Stromal cell of bone marrow (primary cell): ENCODE data around the gene CWC25.
"Not testable (repeated sequence)": the region's sequence is repeated elsewhere in the genome, so short reads cannot be mapped to it uniquely, and the experiment has no call there.

Experiments
- DNase-seq: peaks from one replicate; pipeline ENCODE4 v3.0.0-alpha.2; 2012; ENCODE audit warnings: low read depth

Gene CWC25

GRCh38 chr17:38852771-38853291 is 27.7 kb upstream of the CWC25 start:
- DNase-seq = no peak

DNA sequence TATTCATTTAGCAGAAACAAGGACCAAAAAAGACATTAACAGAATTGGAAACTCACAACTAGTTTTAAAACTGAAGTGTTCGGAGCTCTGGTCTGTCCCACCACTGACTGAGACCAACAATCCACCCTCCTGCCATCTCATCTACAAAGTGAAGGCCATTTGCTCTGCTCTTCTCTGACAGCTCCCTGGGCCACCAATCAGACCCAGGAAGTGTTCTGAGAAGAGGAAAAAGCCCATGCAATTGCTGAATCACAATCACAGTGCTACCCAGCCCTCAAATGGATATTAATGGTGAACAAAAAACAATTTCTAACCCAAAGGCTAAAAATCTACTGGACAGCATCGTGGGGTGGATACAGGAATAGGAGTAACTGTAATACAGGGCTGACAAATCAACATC is 26.3 kb upstream of the CWC25 start:
- DNase-seq = no peak

GRCh38 chr17:38850374-38850773 is 25.3 kb upstream of the CWC25 start:
- no peak for DNase-seq

DNA sequence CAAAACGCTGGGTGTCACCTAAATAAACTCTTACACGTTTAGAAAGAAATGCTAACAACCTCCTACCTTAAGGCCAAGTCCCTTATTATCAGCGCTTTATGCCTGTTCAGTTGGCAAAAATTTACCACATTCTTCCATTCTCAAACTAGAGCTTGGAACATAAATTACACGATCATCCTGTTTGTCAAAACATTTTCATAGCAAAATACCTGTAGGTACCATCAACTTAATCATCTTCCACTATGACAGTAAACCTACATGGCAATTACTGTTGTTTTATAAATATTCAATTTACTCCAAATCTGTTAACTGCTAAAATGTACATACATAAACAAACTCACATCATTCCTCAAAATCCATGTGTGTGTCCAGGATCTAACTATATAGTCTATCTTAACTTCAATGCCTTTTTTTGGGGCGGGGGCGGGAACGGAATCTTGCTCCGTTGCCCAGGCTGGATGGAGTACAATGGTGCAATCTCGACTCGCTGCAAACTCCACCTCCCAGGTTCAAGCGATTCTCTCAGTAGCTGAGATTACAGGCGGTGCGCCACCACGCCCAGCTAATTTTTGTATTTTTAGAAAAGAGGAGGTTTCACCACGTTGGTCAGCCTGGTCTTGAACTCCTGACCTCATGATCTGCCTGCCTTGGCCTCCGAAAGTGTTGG is 24.0 kb upstream of the CWC25 start:
- no peak for DNase-seq

GRCh38 chr17:38848557-38848891 is 23.4 kb upstream of the CWC25 start:
- DNase-seq = no peak

GRCh38 chr17:38844261-38844757 is 19.2 kb upstream of the CWC25 start:
- DNase-seq = no peak

DNA sequence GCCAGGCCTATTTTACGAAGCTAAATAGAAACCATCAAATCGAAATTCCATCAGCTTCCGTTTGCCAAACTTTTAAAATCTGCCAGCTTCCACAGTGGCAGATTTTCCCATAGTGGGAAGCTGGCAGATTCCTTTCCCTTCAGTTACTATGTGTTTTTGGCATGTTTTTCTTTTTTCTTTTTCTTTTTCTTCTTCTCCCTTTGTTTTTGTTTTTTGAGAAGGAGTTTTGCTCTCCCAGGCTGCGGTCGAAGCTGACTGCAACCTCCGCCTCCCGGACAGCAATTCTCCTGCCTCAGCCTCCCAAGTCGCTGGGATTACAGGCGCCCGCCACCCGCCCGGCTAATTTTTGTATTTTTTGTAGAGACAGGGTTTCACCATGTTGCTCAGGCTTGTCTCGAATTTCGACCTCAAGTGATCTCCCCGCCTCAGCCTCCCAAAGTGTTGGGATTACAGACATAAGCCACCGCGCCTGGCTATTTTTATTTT is 684 bp upstream of the CWC25 start:
- no peak for DNase-seq

DNA sequence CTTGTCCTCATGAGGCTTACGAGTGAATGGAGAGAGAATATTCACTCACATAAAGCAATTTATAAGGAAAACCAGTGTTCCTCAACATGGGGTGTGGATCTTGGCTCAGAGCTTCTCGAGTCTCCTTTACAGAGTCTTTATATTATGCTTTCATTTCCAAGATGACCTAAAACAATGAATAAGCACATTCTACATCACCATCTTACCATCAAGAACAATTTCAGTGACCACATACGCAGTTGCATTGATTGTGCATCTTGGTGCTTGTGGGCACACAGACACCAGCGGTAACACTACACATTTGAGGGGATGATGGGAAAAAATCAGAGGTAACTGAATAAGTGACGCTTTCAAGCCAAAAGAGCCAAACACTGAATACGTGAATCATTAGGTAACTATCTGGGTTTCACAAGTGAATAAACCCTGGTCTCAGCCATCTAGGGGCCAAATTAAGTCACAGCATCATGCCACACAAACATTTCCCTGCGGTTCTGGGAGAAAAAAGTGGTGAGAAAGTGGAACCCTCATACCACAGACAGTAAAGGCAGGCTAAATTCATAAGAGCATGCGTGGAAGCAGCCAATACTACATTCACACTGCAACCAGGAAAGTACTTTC is 9.4 kb downstream of the CWC25 start:
- DNase-seq = peak; percentile 66

DNA sequence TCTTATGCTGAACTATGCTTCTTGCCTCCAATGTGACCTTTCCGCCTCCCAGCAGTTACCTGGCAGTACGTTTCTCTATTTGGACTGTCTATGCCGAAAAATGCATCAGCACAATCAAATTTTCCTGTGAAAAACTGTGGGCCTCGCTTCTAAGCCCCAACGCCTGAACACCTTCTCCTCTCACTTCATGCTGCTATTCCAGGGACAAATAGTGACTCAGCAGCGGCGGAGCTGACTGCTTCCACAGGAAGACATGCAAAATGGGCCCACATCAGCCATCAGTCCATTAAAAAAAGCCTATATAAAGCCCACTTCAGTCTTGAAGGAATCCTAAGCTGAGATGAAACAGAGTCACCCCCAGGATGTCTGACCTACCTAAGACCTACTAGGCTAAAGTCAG is 15.3 kb downstream of the CWC25 start:
- DNase-seq = no peak

- no peak for DNase-seq
Observed at GRCh38 chr17:38800237-38800760, 24.8 kb downstream of the CWC25 start.

- DNase-seq = peak; percentile 96
Observed at GRCh38 chr17:38799501-38800236, 25.5 kb downstream of the CWC25 start, which contains the start of gene PIP4K2B. Gene PIP4K2B, minus strand, starts transcription at chr17:38799556. Its CDS starts 132 bp downstream, at chr17:38799424.

DNA sequence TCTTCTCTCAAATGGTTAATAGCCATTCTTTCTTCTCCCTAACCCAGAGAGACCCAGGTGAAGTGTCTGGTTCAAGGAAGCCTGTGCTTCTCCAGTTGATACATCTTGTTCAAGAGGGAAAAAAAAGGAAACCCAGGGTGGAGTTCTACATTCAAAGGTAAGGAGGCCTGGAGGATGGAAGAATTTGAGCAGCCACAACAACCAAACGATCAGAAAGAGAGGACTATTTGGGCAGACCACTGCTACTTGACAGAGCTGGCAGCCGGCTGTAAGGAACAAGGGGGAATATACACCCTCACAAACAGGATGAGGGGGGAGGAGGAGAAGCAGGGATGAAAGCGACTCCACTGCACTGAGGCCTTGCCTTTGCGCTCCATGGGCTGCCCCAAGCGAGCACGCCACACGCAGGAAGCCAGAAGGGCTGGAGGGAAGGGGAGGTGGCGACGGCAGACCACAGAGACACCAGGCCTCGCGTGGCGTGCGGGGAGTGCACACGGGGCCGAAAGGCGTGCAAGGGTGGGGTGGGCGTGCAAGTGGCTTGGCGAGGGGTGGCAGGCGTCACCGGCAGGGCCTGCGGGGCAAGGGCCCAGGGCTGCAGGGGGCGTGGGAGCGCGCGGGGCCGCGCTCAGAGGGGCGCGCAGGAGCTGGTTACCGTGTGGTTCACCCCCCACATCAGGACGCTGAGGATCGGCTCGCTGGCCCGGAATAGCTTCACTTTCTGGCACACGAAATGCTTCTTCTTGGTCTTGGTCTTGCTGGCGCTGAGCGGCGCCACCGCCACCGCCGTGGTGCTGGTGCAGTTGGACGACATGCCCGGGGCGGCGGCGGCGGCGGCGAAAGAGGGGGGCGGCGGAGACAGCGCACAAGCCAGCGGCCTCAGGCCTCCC is 26.3 kb downstream of the CWC25 start:
- DNase-seq = no peak

- DNase-seq = no peak
Observed at GRCh38 chr17:38797828-38798227, 27.3 kb downstream of the CWC25 start.

DNA sequence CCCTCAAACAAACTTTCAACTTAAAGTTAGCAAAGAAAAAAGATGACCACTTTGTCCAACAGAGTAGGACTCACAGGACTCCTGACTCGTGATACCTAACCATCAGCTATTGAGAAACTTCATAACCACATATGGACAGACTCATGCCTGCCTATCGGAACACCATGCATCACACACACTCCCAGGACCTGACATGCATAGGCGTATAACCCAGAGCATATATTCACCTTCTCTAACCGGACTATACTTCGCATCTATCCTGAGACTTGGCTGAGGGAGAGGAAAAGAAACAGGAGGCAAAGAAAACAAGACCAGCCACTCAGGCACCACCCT is 28.0 kb downstream of the CWC25 start:
- peak; percentile 36 for DNase-seq

DNA sequence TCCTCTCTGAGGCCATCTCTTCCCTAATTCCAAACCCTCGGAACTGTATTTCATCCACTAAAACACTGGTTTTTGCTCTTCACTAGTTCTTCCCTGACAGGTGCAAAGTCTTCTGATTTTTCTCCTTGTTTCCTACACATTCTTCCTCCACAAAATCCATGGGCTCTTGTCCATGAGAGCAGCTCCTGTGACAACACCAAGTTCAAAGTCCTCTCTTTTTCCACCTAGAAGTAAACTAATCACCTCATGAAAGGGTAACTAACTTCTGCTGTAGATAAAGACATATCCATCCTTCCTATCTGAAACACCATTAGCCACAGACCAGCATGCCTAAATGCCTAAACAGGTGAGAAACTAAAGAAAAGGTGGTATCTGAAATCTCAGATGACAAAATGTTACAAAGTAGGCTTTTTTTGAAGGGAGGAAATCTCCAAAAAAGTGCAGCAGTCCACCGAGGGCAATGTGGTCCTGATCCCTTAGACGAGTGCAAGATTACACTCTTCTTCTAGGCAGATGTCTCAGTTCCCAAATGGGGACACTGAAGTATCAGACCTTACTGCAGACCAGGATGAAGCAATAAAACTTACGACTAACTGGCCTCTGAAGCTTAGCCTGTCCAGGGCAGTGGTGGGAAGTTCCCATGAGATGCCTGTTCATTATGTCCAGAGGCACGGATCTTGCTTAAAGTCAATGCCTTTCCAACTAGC is 28.5 kb downstream of the CWC25 start:
- no peak for DNase-seq

GRCh38 chr17:38794221-38794620 is 30.9 kb downstream of the CWC25 start:
- DNase-seq = no peak

GRCh38 chr17:38791162-38791561 is 34.0 kb downstream of the CWC25 start:
- DNase-seq = no peak

- DNase-seq = not testable (repeated sequence)
Observed at GRCh38 chr17:38790148-38790707, 34.9 kb downstream of the CWC25 start.

DNA sequence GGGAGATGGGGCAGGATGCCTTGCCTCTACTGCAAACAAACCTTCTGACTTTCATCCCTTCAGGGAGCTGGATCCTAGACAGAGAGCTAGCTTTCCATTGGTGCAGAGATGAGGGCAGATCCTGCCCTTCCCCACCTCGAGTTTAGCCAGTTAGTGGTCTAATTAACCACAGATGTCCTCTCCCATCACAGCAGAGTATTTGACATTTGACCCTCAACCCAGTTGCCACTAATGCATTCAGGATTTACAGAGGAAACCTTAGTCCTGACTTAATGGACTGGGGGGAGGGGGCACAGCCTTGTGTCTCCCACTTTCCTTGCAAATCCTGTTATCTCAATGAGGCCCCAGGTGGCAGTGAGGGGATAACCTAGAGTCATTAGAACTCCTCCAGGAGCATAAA is 35.9 kb downstream of the CWC25 start:
- no peak for DNase-seq

GRCh38 chr17:38787999-38788398 is 37.1 kb downstream of the CWC25 start:
- not testable (repeated sequence) for DNase-seq

DNA sequence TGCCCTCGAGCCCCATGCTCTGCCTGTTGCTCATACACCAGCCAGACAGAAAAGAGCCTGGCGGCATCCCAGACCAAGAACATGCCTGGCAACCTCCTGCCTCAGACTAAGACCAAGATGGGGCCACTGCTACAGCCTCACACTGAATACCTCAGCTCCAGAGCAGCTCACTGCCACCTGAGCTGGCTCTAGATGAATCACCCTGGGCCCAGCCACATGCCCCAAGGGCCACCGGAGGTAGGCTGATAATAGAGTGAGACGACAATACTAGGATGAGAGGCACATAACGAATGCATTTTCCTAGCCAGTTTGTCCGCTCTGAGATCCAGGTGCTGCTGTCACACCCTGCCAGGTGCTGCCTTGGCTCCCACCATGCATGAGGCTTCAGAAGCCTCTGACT is 38.7 kb downstream of the CWC25 start:
- no peak for DNase-seq
